ENCODE data around the gene KDSR.

KDSR gene

GRCh38 chr18:63402246-63403162 is 35.5 kb upstream of the KDSR start:
- Histone ChIP-seq H3K27me3 (ENCODE audit: insufficient read depth, insufficient read length) (no peaks in the 10 kb centered on the region), H3K4me3 (ENCODE audit: insufficient read length, low read depth) (no peak overlapping the region), H3K9ac (ENCODE audit: insufficient read length, low read depth) (no peak overlapping the region), H3K36me3 (ENCODE audit: insufficient read depth, insufficient read length, low read length) (peaks cover 50% of the 10 kb centered on the region), H3K9me3 (ENCODE audit: insufficient read depth, low read length) (no peaks in the 10 kb centered on the region), H3K4me1 (ENCODE audit: insufficient read depth, insufficient read length) (no peaks in the 10 kb centered on the region)
- no peak for TF ChIP-seq ZNF274 (IDR thresholded peaks at IDR 0.05; ENCODE audit: low read depth, low read length)
- no peak for TF ChIP-seq SUZ12 (IDR thresholded peaks at IDR 0.05; ENCODE audit: extremely low read depth, insufficient read depth, insufficient read length)
- no peak for TF ChIP-seq YY1 (IDR thresholded peaks at IDR 0.05; ENCODE audit: insufficient read depth, insufficient read length)
- DNase-seq (ENCODE audit: low read depth, low spot score), result no peak

GRCh38 chr18:63399300-63399699 is 32.3 kb upstream of the KDSR start:
- Histone ChIP-seq H3K4me3 (ENCODE audit: insufficient read length, low read depth) (no peak overlapping the region), H3K36me3 (ENCODE audit: insufficient read depth, insufficient read length, low read length) (peaks cover 56% of the 10 kb centered on the region), H3K4me1 (ENCODE audit: insufficient read depth, insufficient read length) (no peaks in the 10 kb centered on the region), H3K9me3 (ENCODE audit: insufficient read depth, low read length) (no peaks in the 10 kb centered on the region), H3K27me3 (ENCODE audit: insufficient read depth, insufficient read length) (no peaks in the 10 kb centered on the region), H3K9ac (ENCODE audit: insufficient read length, low read depth) (no peak overlapping the region)
- TF ChIP-seq ZNF274 (IDR thresholded peaks at IDR 0.05; ENCODE audit: low read depth, low read length) (no peak), SUZ12 (IDR thresholded peaks at IDR 0.05; ENCODE audit: extremely low read depth, insufficient read depth, insufficient read length) (no peak), YY1 (IDR thresholded peaks at IDR 0.05; ENCODE audit: insufficient read depth, insufficient read length) (no peak)
- no peak for DNase-seq (ENCODE audit: low read depth, low spot score)

GRCh38 chr18:63397349-63397748 is 30.3 kb upstream of the KDSR start:
- DNase-seq (ENCODE audit: low read depth, low spot score), result no peak
- H3K9ac ChIP-seq (ENCODE audit: insufficient read length, low read depth), result no peak overlapping the region
- no peaks in the 10 kb centered on the region for H3K27me3 ChIP-seq (ENCODE audit: insufficient read depth, insufficient read length)
- H3K9me3 ChIP-seq (ENCODE audit: insufficient read depth, low read length), result no peaks in the 10 kb centered on the region
- TF ChIP-seq ZNF274 (IDR thresholded peaks at IDR 0.05; ENCODE audit: low read depth, low read length), result no peak
- TF ChIP-seq YY1 (IDR thresholded peaks at IDR 0.05; ENCODE audit: insufficient read depth, insufficient read length), result no peak
- no peak for TF ChIP-seq SUZ12 (IDR thresholded peaks at IDR 0.05; ENCODE audit: extremely low read depth, insufficient read depth, insufficient read length)
- H3K4me3 ChIP-seq (ENCODE audit: insufficient read length, low read depth), result no peak overlapping the region
- H3K36me3 ChIP-seq (ENCODE audit: insufficient read depth, insufficient read length, low read length), result peaks cover 48% of the 10 kb centered on the region
- no peaks in the 10 kb centered on the region for H3K4me1 ChIP-seq (ENCODE audit: insufficient read depth, insufficient read length)

- peaks cover 47% of the 10 kb centered on the region for H3K36me3 ChIP-seq (ENCODE audit: insufficient read depth, insufficient read length, low read length)
- no peak for DNase-seq (ENCODE audit: low read depth, low spot score)
Observed at GRCh38 chr18:63395503-63395902, 28.5 kb upstream of the KDSR start.

GRCh38 chr18:63394954-63395353 is 27.9 kb upstream of the KDSR start:
- TF ChIP-seq SUZ12 (IDR thresholded peaks at IDR 0.05; ENCODE audit: extremely low read depth, insufficient read depth, insufficient read length), result no peak
- no peak for TF ChIP-seq ZNF274 (IDR thresholded peaks at IDR 0.05; ENCODE audit: low read depth, low read length)
- TF ChIP-seq YY1 (IDR thresholded peaks at IDR 0.05; ENCODE audit: insufficient read depth, insufficient read length), result no peak
- Histone ChIP-seq H3K9ac (ENCODE audit: insufficient read length, low read depth) (no peak overlapping the region), H3K36me3 (ENCODE audit: insufficient read depth, insufficient read length, low read length) (peaks cover 45% of the 10 kb centered on the region), H3K27me3 (ENCODE audit: insufficient read depth, insufficient read length) (no peaks in the 10 kb centered on the region), H3K9me3 (ENCODE audit: insufficient read depth, low read length) (no peaks in the 10 kb centered on the region), H3K4me1 (ENCODE audit: insufficient read depth, insufficient read length) (no peaks in the 10 kb centered on the region), H3K4me3 (ENCODE audit: insufficient read length, low read depth) (no peak overlapping the region)
- no peak for DNase-seq (ENCODE audit: low read depth, low spot score)

More at GRCh38 chr18:63395503-63395902, 28.5 kb upstream of the KDSR start:
- TF ChIP-seq YY1 (IDR thresholded peaks at IDR 0.05; ENCODE audit: insufficient read depth, insufficient read length) (no peak), ZNF274 (IDR thresholded peaks at IDR 0.05; ENCODE audit: low read depth, low read length) (no peak), SUZ12 (IDR thresholded peaks at IDR 0.05; ENCODE audit: extremely low read depth, insufficient read depth, insufficient read length) (no peak)
- Histone ChIP-seq H3K9ac (ENCODE audit: insufficient read length, low read depth) (no peak overlapping the region), H3K4me1 (ENCODE audit: insufficient read depth, insufficient read length) (no peaks in the 10 kb centered on the region), H3K9me3 (ENCODE audit: insufficient read depth, low read length) (no peaks in the 10 kb centered on the region), H3K27me3 (ENCODE audit: insufficient read depth, insufficient read length) (no peaks in the 10 kb centered on the region), H3K4me3 (ENCODE audit: insufficient read length, low read depth) (no peak overlapping the region)

- H3K4me1 ChIP-seq (ENCODE audit: insufficient read depth, insufficient read length), result no peaks in the 10 kb centered on the region
- DNase-seq (ENCODE audit: low read depth, low spot score), result no peak
- H3K4me3 ChIP-seq (ENCODE audit: insufficient read length, low read depth), result no peak overlapping the region
- peaks cover 19% of the 10 kb centered on the region for H3K36me3 ChIP-seq (ENCODE audit: insufficient read depth, insufficient read length, low read length)
- TF ChIP-seq SUZ12 (IDR thresholded peaks at IDR 0.05; ENCODE audit: extremely low read depth, insufficient read depth, insufficient read length) (no peak), YY1 (IDR thresholded peaks at IDR 0.05; ENCODE audit: insufficient read depth, insufficient read length) (no peak), ZNF274 (IDR thresholded peaks at IDR 0.05; ENCODE audit: low read depth, low read length) (no peak)
- no peak overlapping the region for H3K9ac ChIP-seq (ENCODE audit: insufficient read length, low read depth)
- H3K9me3 ChIP-seq (ENCODE audit: insufficient read depth, low read length), result no peaks in the 10 kb centered on the region
- H3K27me3 ChIP-seq (ENCODE audit: insufficient read depth, insufficient read length), result no peaks in the 10 kb centered on the region
Observed at GRCh38 chr18:63387861-63388260, 20.9 kb upstream of the KDSR start.

- Histone ChIP-seq H3K36me3 (ENCODE audit: insufficient read depth, insufficient read length, low read length) (no peaks in the 10 kb centered on the region), H3K4me3 (ENCODE audit: insufficient read length, low read depth) (no peak overlapping the region), H3K9me3 (ENCODE audit: insufficient read depth, low read length) (no peaks in the 10 kb centered on the region), H3K27me3 (ENCODE audit: insufficient read depth, insufficient read length) (no peaks in the 10 kb centered on the region), H3K9ac (ENCODE audit: insufficient read length, low read depth) (no peak overlapping the region), H3K4me1 (ENCODE audit: insufficient read depth, insufficient read length) (no peaks in the 10 kb centered on the region)
- TF ChIP-seq SUZ12 (IDR thresholded peaks at IDR 0.05; ENCODE audit: extremely low read depth, insufficient read depth, insufficient read length), result no peak
- no peak for DNase-seq (ENCODE audit: low read depth, low spot score)
Observed at GRCh38 chr18:63382843-63383242, 15.8 kb upstream of the KDSR start.

All from NT2/D1 (cell line).